HTR-8/SVneo (cell line): ENCODE data around the gene NRXN3.

Experiments
- DNase-seq: peaks from one replicate; pipeline ENCODE4 v3.0.0; 2011; ENCODE audit warnings: low spot score, mixed read lengths; ENCODE audit not compliant: insufficient read length
- FAIRE-seq: peaks from 2 replicates; lab custom pipeline; 2011; peaks lifted over from hg19 to GRCh38; lab: Jason Lieb, UNC

NRXN3 gene

GRCh38 chr14:79557309-79557708 lies 1387.1 kb downstream of the NRXN3 start:
- FAIRE-seq: no peak
- no peak for DNase-seq

- FAIRE-seq (no peak), DNase-seq (no peak)
Observed at GRCh38 chr14:79562185-79562584, 1392.0 kb downstream of the NRXN3 start.

DNA sequence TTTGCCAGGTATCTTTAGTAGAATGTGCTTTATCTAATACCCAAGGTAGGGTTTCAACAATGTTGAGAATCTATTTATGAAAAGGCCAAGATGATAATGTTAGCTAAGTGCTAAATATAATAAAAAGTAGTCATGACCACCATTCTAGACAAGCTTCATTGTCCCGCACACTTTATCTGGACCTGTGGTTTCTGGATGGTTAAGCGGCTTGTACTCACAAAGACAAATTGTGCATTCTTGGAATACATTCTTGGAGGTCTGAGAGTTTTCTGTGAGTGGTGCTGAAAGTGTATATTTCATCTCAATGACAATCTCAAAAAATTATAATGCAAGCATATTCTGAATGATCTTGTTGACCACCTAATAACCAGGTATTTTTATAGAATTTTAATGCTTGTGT lies 1394.2 kb downstream of the NRXN3 start:
- FAIRE-seq (no peak), DNase-seq (no peak)

DNA sequence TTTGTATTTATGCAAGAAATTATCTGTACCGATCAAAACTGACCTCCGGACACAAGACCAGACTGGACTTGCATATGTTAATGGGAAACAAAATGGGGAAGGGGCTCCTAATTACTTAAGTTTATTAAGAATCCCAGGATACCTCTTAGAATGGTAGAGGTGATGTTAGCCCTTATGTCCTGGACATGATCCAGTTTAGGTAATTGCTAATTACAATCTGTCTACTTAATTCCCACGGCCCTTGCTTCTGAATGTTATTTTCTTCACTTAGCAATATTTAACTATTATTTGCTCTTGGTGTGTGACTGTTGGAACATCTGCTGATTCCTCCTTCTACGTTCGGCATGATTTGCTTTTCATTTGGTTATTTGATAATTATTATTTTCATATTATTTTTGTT lies 1397.1 kb downstream of the NRXN3 start:
- FAIRE-seq (no peak), DNase-seq (no peak)

DNA sequence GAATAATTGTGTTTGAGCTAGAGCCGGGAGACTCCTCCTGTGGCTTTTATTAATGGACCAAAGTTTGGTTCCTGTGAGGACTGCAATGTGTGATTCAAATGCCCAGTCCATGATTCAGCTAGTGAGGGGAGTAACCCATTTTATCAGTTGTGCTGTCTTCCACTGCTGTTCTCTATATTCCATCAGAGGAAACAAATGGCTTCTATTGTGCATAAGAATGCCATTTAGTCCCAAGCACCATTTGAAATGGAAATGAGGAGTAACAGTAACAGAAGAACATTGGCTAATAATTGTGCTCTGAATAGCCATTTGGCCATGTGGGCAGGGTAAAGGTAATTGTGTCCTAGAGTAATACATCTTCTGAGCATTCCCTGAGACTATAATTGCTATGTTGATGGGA lies 1398.4 kb downstream of the NRXN3 start:
- DNase-seq: no peak
- no peak for FAIRE-seq

DNA sequence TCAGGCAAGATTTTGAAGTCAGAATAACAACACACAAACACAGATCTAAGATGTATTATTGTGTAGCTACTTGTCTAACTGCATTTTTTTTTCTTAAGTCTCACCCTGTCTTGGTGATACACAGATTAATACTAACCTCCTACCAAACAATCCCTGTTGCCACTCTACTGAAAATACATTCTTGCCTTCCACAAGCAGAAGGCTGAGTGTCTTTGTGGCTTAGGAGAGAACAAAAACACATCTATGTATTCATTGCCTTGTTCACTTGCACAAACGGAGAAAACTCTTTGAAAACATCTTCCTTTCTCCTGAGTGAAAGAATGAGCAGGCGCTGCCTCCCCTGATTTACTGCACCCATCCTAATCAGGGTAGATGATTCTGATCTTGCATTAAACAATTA lies 1398.9 kb downstream of the NRXN3 start:
- FAIRE-seq (no peak), DNase-seq (no peak)

DNA sequence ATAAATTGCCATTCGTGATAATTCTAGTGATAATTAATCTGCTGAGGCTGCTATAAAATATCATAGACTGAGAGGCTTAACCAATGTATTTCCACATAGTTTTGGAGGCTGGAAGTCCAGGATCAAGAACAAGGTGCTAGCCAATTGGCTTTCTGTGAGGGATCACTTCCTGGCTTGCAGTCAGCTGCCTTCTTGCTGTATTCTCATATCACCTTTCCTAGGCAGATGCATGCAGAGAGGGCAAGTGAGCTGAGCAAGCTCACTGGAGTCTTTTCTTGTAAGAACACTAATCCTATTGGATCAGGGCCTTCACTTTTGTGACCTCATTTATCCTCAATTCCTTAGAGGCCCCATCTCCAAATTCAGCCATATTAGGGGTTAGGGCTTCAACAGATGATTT lies 1400.5 kb downstream of the NRXN3 start:
- FAIRE-seq (no peak), DNase-seq (no peak)

- DNase-seq (no peak), FAIRE-seq (no peak)
Observed at GRCh38 chr14:79571366-79571765, 1401.2 kb downstream of the NRXN3 start.

GRCh38 chr14:79573486-79573885 lies 1403.3 kb downstream of the NRXN3 start:
- FAIRE-seq (no peak), DNase-seq (no peak)

GRCh38 chr14:79575032-79575431 lies 1404.9 kb downstream of the NRXN3 start:
- no peak for FAIRE-seq
- no peak for DNase-seq

- FAIRE-seq: no peak
- no peak for DNase-seq
Observed at GRCh38 chr14:79576424-79576823, 1406.3 kb downstream of the NRXN3 start.

DNA sequence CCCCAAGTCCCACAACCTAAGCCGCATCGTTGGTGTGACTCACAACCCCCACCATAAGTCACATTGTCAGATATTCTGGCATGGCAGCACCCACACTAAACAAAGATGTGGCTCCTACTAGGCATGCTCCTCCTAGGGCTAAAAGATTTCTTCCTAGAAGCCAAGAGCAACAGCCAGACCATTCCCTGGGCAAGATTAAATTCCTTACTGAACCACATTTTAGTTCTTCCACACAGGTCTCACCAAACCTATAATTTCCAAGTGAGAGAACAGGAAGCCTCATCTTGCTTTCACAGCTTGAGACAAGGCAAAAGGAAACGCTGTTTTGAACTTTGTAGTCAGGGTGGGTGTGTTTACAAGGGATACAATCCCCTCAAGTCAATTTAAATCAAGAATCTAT lies 1408.3 kb downstream of the NRXN3 start:
- no peak for FAIRE-seq
- DNase-seq: no peak

- no peak for FAIRE-seq
- no peak for DNase-seq
Observed at GRCh38 chr14:79580414-79580813, 1410.2 kb downstream of the NRXN3 start.

DNA sequence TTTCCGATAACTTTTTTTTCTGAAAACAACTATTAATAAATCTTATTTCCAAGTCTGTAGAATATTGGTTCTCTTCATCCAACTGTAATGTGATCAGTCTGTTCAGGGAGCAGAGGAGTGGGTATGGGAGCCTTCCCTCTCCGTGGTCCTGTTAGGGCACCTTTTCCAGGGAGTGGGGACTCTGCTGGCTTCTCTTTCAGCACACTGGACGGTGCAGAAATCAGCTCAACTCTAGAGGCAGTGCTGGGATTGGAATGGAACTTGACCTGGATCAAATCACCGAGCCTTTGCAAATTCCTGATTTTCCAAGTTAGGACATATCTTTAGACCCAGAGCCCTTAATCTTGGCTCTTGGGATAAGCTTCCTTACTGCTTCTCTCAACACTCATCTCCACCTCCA lies 1410.7 kb downstream of the NRXN3 start:
- no peak for FAIRE-seq
- no peak for DNase-seq

DNA sequence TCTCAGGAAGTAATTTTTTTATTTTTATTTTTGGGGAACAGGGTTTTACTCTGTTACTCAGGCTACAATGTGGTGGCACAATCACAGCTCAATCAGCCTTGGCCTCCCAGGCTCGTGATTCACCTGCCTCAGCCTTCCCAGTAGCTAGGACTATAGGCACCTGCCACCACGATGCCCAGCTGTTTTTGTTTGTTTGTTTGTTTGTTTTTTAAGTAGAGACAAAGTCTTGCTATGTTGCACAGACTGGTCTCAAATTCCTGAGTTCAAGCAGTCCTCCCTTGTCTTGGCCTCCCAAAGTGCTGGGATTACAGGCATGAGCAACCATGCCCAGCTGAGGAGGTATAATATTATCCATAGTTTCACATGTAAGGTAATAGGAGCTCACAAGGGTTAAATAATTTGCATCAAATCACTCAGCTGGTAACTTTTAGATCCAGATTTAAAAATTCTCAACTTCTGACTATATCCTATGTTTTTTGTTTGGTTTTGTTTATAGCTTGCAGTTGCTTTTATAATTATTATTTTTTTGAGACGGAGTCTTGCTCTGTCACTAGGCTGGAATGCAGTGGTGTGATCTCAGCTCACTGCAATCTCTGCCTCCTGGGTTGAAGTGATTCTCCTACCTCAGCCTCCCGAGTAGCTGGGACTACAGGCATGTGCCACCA lies 1411.9 kb downstream of the NRXN3 start:
- FAIRE-seq (no peak), DNase-seq (no peak)

DNA sequence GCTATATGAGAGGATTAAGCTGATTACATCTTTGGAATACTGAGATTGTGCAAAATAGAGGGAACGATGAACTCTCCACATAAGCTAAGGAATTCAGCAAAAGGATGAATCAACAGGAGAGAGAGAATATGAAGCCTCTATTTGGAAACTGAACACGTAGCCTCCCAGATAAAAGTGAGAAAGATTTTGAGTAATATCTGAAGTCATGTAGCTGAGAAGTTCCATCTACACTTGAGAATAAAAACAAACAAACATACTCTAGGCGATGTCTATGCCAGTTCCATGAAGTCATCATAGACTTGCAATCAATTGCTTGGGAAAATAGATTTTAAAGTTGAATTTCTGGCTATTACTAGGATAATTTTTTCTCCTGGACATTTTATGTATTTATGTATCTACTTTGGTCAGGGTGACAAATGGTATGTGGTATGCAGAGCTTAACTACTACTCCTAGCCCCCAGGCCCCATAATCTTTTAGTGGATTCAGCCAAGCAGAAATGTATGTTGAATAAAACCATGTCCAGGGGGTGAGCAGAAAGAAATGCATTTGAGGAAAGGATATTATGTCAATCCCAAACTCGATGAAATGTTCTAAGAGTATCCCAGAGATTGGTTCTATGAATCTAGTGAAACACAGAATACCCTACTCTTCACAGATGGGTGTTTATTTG lies 1413.7 kb downstream of the NRXN3 start:
- DNase-seq (no peak), FAIRE-seq (no peak)

DNA sequence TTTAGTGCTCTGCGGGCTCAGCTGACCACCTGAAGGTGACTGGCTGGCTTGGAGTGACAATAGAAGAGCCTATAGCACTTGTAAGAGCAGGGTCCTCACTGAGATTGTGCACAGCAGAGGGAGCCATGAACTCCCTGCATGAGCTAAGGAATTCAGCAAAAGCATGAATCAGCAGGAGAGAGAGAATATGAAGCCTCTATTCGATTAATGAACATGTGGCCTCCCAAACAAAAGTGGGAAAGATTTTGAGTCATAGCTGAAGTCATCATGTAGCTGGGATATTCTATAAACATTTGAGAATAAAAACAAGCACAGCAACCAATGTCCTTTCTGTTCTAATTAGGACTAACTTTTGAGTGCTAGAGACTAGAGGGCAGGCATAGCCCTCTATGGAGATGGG lies 1414.5 kb downstream of the NRXN3 start:
- FAIRE-seq (no peak), DNase-seq (peak; percentile 35)

DNA sequence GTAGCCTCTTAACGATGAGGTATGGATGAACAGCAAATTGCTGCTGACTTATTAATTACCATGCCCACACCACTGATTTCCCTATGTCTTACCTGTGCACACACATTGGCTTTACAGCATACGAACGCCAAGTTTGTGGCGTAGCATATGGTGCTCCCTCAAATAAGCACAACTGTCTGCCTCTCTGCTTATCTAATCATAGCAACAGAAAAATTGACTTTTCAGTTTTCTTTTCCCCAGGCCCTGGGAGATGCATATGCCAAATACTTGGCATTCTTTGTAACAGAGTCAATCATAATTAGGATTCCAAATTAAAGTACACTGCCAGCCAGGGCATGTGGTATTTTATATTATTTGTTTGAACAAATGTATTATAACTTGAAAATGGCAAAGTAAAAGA lies 1415.7 kb downstream of the NRXN3 start:
- FAIRE-seq: peak; percentile 62
- DNase-seq: peak; percentile 38

GRCh38 chr14:79586416-79586815 lies 1416.2 kb downstream of the NRXN3 start:
- FAIRE-seq (no peak), DNase-seq (no peak)

DNA sequence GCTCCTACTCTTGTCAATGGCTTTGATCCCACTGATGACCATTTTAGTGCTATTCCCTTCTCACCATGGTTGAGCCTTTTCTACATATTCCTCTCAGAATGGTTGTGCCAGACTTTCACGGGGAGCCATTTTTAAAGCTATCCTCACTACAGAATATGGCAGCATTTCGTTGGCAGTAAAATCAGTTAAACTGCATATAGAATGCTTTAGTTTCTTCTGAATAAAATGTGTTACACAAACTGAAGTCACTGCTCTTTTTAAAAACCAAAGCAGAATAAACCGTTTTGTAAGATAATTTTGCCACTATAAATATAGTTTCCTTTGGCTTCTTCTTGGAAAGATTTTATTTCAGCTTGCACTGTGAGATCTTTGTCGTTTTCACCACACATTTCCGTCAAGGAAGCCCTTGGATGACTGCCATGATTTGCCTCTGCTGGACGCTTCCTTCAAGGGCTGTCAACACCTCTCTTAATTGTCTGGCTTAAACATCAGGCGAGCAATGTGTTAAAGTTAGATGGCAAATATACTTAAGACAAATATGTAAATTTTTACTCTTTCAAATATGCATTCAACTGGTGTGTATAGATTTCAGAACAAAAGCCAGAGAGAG lies 1416.9 kb downstream of the NRXN3 start:
- DNase-seq (no peak), FAIRE-seq (no peak)

- no peak for FAIRE-seq
- DNase-seq: no peak
Observed at GRCh38 chr14:79587875-79588274, 1417.7 kb downstream of the NRXN3 start.

GRCh38 chr14:79588398-79588797 lies 1418.2 kb downstream of the NRXN3 start:
- FAIRE-seq (no peak), DNase-seq (no peak)
